ENCODE measurements around the gene NUP210.

DNA sequence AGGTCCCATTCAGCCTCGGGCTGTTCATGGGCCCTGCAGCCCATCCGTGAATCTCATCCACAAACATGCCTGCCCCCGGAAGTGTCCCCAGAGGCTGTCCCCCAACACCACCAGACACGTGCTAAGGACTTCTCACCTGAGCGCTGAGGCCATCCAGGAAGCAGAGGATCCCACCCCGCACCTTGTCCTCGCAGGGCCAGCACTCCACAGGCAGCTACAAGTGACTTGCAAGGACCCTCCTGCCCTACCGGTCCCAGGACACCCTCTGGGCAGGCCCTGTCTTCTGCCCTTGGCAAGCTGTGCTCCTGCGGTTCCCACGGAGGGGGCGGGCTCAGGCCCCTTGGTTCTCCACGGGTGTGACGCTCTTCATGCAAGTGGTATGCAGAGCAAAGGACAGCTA lies 146.0 kb downstream of the NUP210 start:
- TF ChIP-seq NFRKB (IDR thresholded peaks at IDR 0.05): no peak
- no peak for TF ChIP-seq FOXA1 (IDR thresholded peaks at IDR 0.05)
- TF ChIP-seq BHLHE40 (IDR thresholded peaks at IDR 0.05; ENCODE audit: borderline replicate concordance): no peak
- no peak for TF ChIP-seq FOXM1 (IDR thresholded peaks at IDR 0.05; ENCODE audit: borderline replicate concordance)
- TF ChIP-seq ELF4 (IDR thresholded peaks at IDR 0.05): no peak

All from HEK293T (cell line).